Measurements from ENCODE around the gene KRT9.

KRT9 gene

GRCh38 chr17:41531993-41532392, 39.9 kb downstream of the KRT9 start:
- Histone ChIP-seq H3K4me2 (ENCODE audit: low read depth, low read length, poor library complexity, severe bottlenecking) (no peak overlapping the region), H3K4me1 (ENCODE audit: insufficient read depth, low read length, poor library complexity, severe bottlenecking) (no peaks in the 10 kb centered on the region), H2AFZ (ENCODE audit: low read length) (no peak overlapping the region), H3K9me2 (replicated peaks; ENCODE audit: low read depth, low read length) (no peaks in the 10 kb centered on the region), H3F3A (ENCODE audit: low read depth) (no peaks in the 10 kb centered on the region), H3K9me3 (ENCODE audit: insufficient read depth, low read depth, low read length) (no peaks in the 10 kb centered on the region), H3K9ac (ENCODE audit: low read depth, low read length, poor library complexity, severe bottlenecking) (no peak overlapping the region), H4K20me1 (ENCODE audit: insufficient read depth, low read length, poor library complexity, severe bottlenecking) (no peaks in the 10 kb centered on the region), H3K79me2 (ENCODE audit: insufficient read depth, low read length) (no peaks in the 10 kb centered on the region), H3K27me3 (ENCODE audit: insufficient read depth, low read length, poor library complexity, severe bottlenecking) (no peaks in the 10 kb centered on the region), H3K36me3 (ENCODE audit: insufficient read depth, low read length) (no peaks in the 10 kb centered on the region), H3K4me3 (ENCODE audit: low read length, poor library complexity, severe bottlenecking) (no peak overlapping the region)
- TF ChIP-seq EZH2phosphoT487 (IDR thresholded peaks at IDR 0.05; ENCODE audit: borderline replicate concordance) (no peak), CTCF (conservative IDR thresholded peaks at IDR 0.05; ENCODE audit: low read length) (no peak)

- Histone ChIP-seq H3K79me2 (ENCODE audit: insufficient read depth, low read length) (no peaks in the 10 kb centered on the region), H3K4me3 (ENCODE audit: low read length, poor library complexity, severe bottlenecking) (no peak overlapping the region), H3K4me1 (ENCODE audit: insufficient read depth, low read length, poor library complexity, severe bottlenecking) (no peaks in the 10 kb centered on the region), H3K9ac (ENCODE audit: low read depth, low read length, poor library complexity, severe bottlenecking) (no peak overlapping the region), H3K36me3 (ENCODE audit: insufficient read depth, low read length) (no peaks in the 10 kb centered on the region), H3K9me2 (replicated peaks; ENCODE audit: low read depth, low read length) (no peaks in the 10 kb centered on the region), H3F3A (ENCODE audit: low read depth) (no peaks in the 10 kb centered on the region), H3K9me3 (ENCODE audit: insufficient read depth, low read depth, low read length) (no peaks in the 10 kb centered on the region), H4K20me1 (ENCODE audit: insufficient read depth, low read length, poor library complexity, severe bottlenecking) (no peaks in the 10 kb centered on the region), H3K27me3 (ENCODE audit: insufficient read depth, low read length, poor library complexity, severe bottlenecking) (no peaks in the 10 kb centered on the region), H2AFZ (ENCODE audit: low read length) (no peak overlapping the region), H3K4me2 (ENCODE audit: low read depth, low read length, poor library complexity, severe bottlenecking) (no peak overlapping the region)
- no peak for TF ChIP-seq CTCF (conservative IDR thresholded peaks at IDR 0.05; ENCODE audit: low read length)
Observed at GRCh38 chr17:41530062-41531048, 41.5 kb downstream of the KRT9 start.

GRCh38 chr17:41529491-41529915, 42.4 kb downstream of the KRT9 start:
- TF ChIP-seq EZH2phosphoT487 (IDR thresholded peaks at IDR 0.05; ENCODE audit: borderline replicate concordance), result no peak
- TF ChIP-seq CTCF (conservative IDR thresholded peaks at IDR 0.05; ENCODE audit: low read length), result no peak
- Histone ChIP-seq H2AFZ (ENCODE audit: low read length) (no peak overlapping the region), H3K36me3 (ENCODE audit: insufficient read depth, low read length) (no peaks in the 10 kb centered on the region)

More at GRCh38 chr17:41529491-41529915, 42.4 kb downstream of the KRT9 start:
- Histone ChIP-seq H3K27me3 (ENCODE audit: insufficient read depth, low read length, poor library complexity, severe bottlenecking) (no peaks in the 10 kb centered on the region), H3F3A (ENCODE audit: low read depth) (no peaks in the 10 kb centered on the region), H3K4me3 (ENCODE audit: low read length, poor library complexity, severe bottlenecking) (no peak overlapping the region), H3K4me1 (ENCODE audit: insufficient read depth, low read length, poor library complexity, severe bottlenecking) (no peaks in the 10 kb centered on the region), H3K9me3 (ENCODE audit: insufficient read depth, low read depth, low read length) (no peaks in the 10 kb centered on the region), H4K20me1 (ENCODE audit: insufficient read depth, low read length, poor library complexity, severe bottlenecking) (no peaks in the 10 kb centered on the region), H3K9me2 (replicated peaks; ENCODE audit: low read depth, low read length) (no peaks in the 10 kb centered on the region), H3K79me2 (ENCODE audit: insufficient read depth, low read length) (no peaks in the 10 kb centered on the region), H3K9ac (ENCODE audit: low read depth, low read length, poor library complexity, severe bottlenecking) (no peak overlapping the region), H3K4me2 (ENCODE audit: low read depth, low read length, poor library complexity, severe bottlenecking) (no peak overlapping the region)
